ENCODE data around the gene FOXK1.

The FOXK1 gene

GRCh38 chr7:4819560-4820404 lies 137.7 kb downstream of the FOXK1 start:
- no peak for DNase-seq (ENCODE audit: low spot score)

- DNase-seq (ENCODE audit: low spot score), result no peak
Observed at GRCh38 chr7:4820405-4820966, 138.4 kb downstream of the FOXK1 start.

Data from hematopoietic multipotent progenitor cell treated with erythropoietin and hydrocortisone succinate and interleukin-3 and kit ligand, for 17 days (in vitro differentiated cells).